ENCODE results near the gene MLXIP. TPM values are rescaled to one million over a fixed set of nuclear protein-coding genes. Genes with fewer than 3 reads are reported as not detected.

The MLXIP gene
- total RNA-seq, 6 experiments from 2014 or later, result 19.0 to 23.8 (median 21.7) TPM

GRCh38 chr12:122137681-122138080 lies 59.1 kb downstream of the MLXIP start:
- DNase-seq, result no peak
- H3K4me1 Mint-ChIP-seq (ENCODE audit: low read depth), result no peaks in the 10 kb centered on the region
- H3K4me3 Mint-ChIP-seq, result no peak overlapping the region
- H3K27ac Mint-ChIP-seq, result no peak overlapping the region
- H3K27me3 Mint-ChIP-seq (ENCODE audit: insufficient read depth), result peaks cover 1% of the 10 kb centered on the region
- H3K36me3 Mint-ChIP-seq (ENCODE audit: low read depth), result peaks cover 4% of the 10 kb centered on the region
- TF ChIP-seq CTCF (IDR thresholded peaks at IDR 0.05), result no peak
- H3K9me3 Mint-ChIP-seq, result no peaks in the 10 kb centered on the region

GRCh38 chr12:122138181-122138580 lies 59.6 kb downstream of the MLXIP start:
- Mint-ChIP-seq H3K4me3 (no peak overlapping the region), H3K27ac (no peak overlapping the region), H3K27me3 (ENCODE audit: insufficient read depth) (peaks cover 1% of the 10 kb centered on the region), H3K36me3 (ENCODE audit: low read depth) (peaks cover 4% of the 10 kb centered on the region), H3K4me1 (ENCODE audit: low read depth) (no peaks in the 10 kb centered on the region), H3K9me3 (no peaks in the 10 kb centered on the region)
- DNase-seq, result no peak
- no peak for TF ChIP-seq CTCF (IDR thresholded peaks at IDR 0.05)

GRCh38 chr12:122138616-122139015 lies 60.1 kb downstream of the MLXIP start:
- Mint-ChIP-seq H3K27me3 (ENCODE audit: insufficient read depth) (peaks cover 1% of the 10 kb centered on the region), H3K36me3 (ENCODE audit: low read depth) (peaks cover 4% of the 10 kb centered on the region; the same call in 1 of the 2 replicates), H3K4me1 (ENCODE audit: low read depth) (no peaks in the 10 kb centered on the region), H3K4me3 (no peak overlapping the region), H3K9me3 (no peaks in the 10 kb centered on the region), H3K27ac (no peak overlapping the region)
- DNase-seq, result no peak
- no peak for TF ChIP-seq CTCF (IDR thresholded peaks at IDR 0.05)

GRCh38 chr12:122139266-122139665 lies 60.7 kb downstream of the MLXIP start:
- TF ChIP-seq CTCF (IDR thresholded peaks at IDR 0.05), result no peak
- Mint-ChIP-seq H3K27me3 (ENCODE audit: insufficient read depth) (peaks cover 1% of the 10 kb centered on the region), H3K36me3 (ENCODE audit: low read depth) (peaks cover 4% of the 10 kb centered on the region; the same call in 1 of the 2 replicates), H3K27ac (no peak overlapping the region), H3K9me3 (no peaks in the 10 kb centered on the region), H3K4me1 (ENCODE audit: low read depth) (no peaks in the 10 kb centered on the region), H3K4me3 (no peak overlapping the region)
- DNase-seq, result no peak

GRCh38 chr12:122139941-122140340 lies 61.4 kb downstream of the MLXIP start:
- Mint-ChIP-seq H3K36me3 (ENCODE audit: low read depth) (peaks cover 4% of the 10 kb centered on the region; the same call in 1 of the 2 replicates), H3K9me3 (no peaks in the 10 kb centered on the region), H3K4me1 (ENCODE audit: low read depth) (no peaks in the 10 kb centered on the region), H3K4me3 (no peak overlapping the region), H3K27ac (no peak overlapping the region), H3K27me3 (ENCODE audit: insufficient read depth) (peaks cover 1% of the 10 kb centered on the region)
- no peak for TF ChIP-seq CTCF (IDR thresholded peaks at IDR 0.05)
- DNase-seq, result no peak
